DMS153 treated with DMSO at 0.1 percent for 48 hours (cell line): Measurements from ENCODE around the gene SLC13A4.

Experiments used
- DNase-seq: peaks from one replicate; lab custom pipeline; 2025; ENCODE audit not compliant: unreplicated experiment; lab: John Stamatoyannopoulos, UW

The SLC13A4 gene

DNA sequence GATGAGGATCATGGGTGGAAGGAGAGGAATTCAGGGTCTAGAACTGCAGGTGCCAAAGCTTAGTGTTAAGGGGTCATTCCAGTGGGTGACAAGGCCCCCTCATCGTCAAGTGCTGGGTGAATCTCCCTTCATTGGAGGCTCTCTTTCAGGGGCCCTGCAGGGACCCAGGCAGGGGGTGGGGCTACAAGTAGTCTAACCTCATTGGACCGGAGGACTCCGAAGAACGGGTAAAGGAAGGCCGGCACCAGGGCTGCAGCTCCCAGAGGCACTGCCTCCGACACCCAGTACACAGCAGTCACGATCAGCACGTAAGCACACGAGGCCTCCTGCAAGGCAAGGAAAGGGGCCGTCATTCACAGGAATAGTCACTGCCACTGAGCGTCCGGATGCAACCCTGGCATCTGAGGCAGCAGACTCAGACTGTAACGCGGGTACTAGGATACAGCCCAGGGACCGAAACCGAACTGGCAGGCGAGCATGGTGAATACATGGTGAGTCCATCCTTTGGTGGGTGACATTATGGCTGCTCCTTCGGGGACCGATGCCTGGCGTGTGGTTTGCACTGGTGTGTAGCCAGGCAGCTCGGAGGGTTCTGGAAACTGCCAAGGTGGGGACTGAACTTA lies 6.7 kb downstream of the SLC13A4 start:
- no peak for DNase-seq

DNA sequence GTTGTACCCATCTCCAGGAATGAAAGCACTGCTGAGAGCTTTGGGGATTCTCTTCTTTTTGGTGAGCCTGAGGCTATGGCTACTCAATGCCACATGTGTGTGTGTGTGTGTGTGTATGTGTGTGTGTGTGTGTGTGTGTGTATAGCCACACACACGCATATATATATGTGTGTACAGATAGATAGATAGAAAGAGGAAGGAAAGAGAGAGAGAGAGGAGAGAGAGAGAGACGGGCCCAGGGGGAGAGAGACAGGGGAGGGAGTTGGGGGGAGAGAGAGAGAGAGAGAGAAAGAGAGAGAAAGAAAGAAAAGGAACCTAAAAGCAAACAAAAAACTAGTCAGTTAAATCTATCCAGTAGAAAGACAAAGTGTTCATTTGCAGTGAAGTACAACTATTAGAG lies 8.3 kb downstream of the SLC13A4 start:
- no peak for DNase-seq

DNA sequence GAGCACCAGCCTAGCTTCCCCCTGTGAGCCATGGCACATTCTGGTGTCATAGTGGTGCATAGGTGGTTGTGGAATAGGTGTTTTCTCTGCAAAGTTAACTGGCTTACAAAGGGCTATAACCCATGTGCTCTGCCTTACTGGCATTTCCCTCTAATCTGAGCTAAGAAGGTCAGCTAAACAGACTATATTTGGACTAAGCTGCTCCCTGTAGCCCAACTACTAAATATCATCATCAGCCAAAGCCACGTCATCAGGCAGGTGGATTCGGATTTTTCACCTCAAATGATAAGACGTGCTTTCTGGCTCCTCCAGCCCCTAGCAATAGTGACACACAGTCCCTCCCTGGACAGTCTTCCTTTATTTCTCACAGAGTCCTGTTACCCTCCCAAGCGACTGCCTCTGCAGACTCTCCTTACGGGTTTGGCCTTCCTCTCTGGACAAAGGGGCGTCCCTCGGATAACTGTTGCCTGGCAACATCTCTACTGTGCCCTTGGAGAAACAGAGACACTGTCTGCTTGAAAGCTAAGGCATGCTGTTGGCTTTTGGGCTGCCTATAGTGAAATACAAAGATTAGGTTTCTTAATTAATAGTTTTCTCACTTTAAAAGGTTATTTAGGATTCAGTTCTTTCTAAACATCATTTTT lies 9.1 kb downstream of the SLC13A4 start:
- no peak for DNase-seq

DNA sequence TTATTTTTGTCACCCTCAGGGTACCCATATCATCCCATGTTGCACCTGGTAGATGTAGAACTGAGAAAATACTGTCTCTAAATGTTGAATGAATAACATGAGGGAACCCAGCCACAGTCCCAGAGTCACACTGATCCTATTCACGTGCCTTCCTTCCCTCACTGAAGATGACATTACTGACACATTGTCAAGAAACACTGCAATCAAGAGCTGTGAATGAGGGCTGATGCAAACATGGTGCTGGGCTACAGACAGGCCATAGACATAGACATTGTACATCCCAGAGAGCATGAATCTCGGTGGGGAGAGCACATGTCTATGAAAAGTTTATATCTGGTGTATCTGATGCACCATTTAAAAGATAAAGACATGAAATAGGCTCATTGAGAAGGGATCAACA lies 9.8 kb downstream of the SLC13A4 start:
- DNase-seq = no peak

DNA sequence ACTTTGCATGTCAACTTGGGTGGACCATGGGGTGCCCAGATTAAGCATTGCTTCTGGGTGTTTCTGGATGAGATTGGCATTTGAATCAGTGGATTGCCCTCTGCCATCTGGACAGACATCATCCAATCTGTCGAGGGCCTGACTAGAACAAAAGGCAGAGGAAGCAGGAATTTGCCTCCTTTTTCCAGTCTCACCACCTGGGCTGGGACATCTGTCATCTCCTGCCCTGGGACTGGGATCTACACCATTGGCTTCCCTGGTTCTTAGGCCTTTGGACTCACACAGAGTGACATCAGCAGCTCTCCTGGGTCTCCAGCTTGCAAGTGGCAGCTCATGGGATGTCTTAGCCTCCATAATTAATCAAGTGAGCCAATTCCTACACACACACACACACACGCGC lies 10.3 kb downstream of the SLC13A4 start:
- no peak for DNase-seq

DNA sequence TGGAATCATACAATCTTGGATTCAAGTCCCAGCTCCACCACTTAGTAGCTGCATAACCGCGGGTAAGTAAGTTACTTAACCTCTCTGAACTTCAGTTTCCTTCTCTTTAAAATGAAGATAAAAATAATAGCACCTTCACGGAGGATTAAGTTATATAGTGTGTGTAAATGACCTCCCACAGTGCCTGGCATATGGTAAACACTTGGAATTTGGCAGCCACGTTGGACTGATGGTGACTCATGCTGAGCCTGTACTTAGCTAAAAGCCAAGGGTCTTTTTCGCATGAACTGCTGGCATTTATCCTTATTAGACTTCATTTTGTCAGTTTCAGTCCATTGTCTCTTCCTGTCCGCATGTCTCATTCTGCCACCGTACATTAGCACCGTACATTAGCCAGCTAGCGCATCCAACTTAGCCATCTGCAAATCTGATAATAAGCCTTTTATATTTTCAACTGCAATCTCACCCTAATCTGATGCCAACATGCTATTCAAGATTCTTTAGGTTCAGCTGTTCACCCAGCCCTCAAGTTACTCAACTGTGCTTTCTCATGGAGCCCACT lies 11.2 kb downstream of the SLC13A4 start:
- no peak for DNase-seq

DNA sequence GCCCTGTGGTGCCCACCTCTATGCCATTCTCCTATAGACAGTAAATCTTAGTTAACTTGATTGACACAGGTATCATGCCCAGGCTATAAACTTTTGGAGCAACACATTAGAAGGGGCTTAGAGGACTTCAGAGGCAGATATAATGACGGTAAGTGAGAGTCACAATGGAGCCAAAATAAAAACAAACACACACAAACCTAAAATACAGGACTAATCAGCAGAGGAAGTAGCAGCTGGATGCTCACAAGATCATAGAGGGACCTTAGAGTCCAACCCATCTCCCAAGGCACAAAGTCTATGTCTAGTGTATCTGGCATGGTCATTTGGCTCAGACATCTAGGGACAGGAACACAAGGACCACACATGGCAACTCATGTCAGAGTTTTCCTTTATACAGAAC lies 12.3 kb downstream of the SLC13A4 start:
- no peak for DNase-seq

DNA sequence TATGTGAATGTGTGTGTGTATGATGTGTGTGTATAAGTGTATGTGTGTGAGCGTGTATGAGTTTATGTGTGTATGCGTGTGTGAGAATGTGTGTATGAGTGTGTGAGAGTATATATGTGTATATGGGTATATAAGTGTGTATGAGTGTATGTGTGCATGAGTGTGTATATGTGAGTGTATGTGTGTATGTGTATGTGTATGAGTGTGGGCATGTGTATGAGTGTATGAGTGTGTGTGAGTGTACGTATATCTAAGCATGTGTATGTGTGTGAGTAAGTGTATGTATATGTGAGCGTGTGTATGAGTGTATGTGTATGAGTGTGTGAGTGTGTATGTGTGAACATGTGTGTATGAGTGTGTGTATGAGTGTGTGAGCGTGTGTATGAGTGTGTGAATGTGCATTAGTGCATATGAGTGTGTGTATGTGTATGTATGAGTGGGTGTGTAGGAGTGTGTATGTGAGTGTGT lies 12.9 kb downstream of the SLC13A4 start:
- DNase-seq = no peak

DNA sequence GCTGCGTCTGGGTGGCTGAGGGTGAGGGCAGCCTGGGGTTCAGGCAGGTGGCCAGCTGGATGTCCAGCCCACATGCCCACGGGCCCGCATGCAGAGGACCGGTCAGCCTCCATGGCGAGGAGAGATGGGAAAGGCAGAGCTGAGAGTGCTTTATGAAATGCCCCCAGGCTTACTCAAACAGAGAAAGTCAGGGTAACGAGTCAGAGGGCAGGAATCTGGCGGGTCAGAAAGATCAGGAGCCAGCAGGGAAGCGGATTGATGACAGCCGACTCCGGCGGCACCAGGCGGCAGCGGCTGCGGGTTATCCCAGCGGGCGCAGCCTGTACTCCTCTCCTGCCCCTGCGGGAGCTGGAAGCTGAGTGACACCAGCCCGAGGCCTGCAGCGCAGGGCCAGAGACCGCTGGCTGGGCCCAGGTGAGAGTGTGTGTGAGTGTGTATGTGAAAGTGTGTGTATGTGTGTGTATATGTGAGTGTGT lies 13.4 kb downstream of the SLC13A4 start:
- DNase-seq = no peak

DNA sequence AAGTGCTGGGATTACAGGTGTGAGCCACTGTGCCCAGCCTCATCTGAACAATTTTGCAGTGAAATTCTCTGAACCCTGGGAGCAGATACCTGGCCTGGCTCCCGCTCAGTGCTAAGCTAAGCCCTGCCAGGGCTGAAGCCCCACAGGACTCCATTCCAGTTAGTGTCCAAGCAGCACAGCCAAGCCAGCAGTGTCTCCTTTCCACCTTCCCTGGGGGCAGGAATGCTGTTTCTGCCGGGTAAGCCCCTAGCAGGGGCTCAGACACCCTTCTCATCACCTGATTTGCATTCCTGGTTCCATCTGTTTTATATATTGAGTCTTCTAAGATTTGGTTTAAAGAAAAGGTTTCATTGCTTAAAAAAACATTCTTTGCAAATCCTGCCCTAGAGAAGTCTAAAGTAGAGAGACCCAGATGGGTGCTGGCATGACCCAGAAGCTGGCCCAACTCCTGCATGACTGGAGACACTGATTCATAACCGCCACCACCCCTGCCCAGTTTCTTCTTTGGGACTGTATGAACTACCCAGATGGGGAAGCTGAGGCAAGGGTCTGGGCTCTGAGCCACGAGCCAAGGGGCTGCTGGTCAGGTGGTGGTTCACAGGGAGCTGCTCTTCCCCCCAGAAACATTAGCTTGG lies 14.0 kb downstream of the SLC13A4 start:
- DNase-seq = no peak

DNA sequence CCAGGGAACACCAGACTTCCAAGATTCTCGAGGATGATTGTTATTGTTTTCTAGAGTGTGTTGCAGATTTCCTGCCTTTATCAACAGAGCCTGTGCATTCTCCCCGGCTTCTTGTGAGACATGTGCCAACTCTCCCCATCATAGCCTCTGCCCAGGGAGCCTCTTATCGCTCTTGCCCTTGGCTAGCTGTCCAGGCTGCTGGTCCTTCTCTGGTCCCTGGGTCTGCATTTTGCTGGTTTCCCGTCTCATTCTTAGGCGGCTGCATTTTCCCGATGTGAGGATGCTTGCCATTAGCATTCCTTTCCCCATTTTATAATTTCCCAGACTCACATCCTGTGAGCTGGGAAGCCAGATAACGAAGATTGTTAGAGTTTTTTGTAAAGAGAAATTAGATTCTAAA lies 15.2 kb downstream of the SLC13A4 start:
- no peak for DNase-seq

DNA sequence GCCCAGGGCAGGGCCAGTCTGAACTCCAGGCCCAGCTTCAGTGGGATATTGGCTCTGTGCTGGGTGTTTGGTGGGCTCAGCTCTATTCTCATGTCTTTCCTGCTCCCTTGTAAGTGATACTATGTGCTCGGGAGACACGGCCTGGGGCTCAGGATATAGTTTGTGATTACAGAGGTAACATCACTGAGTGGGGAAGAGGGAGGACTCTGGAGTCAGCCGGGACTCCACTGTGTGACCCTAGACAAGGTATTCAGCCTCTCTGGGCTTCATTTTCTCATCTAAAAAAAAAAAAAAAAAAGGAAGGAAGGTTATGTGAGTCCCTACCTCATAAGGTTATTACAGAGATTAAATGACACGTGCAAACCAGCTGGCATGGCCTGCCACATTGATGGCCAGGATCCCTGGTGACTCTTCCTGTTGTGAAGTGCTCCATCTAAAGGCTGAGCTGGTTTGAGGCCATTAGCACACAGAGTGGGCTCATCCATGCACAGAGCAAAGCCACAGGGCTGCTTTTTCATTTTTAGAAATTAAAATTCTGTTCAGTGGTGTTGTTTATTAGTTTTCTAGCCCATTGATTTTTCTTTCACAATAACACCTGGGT lies 15.7 kb downstream of the SLC13A4 start:
- DNase-seq = no peak

DNA sequence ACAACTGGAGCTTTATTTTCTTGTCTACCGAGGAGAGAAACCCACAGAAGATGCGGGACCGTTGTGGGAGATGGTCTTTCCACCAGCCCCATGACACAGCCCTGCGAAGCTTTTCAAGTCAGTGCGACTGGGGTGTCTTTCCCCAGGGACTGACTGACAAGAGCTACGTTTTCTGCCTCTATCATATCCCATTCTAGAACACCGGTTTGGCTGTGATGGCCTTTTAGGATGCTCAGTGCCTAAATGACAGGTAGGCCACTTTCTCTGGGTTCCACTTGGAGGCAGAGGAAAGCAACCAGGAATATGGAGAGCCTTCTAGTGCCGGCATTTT lies 16.9 kb downstream of the SLC13A4 start:
- no peak for DNase-seq

DNA sequence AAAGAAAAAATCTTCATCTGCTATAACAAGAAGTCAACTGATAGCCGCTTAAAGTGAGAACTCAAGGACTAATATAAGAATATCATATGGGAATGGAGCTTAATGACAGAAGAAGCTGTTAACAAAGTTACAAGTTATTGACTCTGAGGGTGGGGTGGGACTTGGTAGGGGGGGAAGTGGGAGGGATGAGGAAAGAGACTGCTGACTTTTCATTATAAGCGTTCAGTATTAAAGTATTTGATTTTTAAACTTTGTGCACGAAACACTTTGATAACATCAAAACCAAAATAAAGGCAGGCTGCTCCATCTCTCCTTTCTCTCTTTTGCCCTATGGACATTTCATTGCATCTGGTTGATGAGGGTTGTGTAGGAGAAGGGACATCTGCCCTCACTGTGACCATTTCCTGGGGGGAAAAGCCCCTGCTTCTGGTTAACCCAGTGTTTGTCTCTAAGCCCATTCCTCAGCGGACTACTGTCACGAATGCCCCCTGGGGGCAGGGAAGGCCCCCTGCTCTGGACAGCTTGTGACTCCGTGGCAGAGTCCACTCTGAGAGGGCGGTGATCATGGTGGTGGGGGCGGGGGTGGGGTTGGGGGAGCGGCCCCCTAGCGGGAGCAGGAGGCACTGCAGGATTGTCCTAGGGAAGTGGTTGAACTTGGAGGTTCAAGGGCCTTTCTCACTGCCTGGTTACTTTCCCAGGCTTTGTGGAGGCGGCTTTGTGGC lies 17.4 kb downstream of the SLC13A4 start:
- DNase-seq = no peak

DNA sequence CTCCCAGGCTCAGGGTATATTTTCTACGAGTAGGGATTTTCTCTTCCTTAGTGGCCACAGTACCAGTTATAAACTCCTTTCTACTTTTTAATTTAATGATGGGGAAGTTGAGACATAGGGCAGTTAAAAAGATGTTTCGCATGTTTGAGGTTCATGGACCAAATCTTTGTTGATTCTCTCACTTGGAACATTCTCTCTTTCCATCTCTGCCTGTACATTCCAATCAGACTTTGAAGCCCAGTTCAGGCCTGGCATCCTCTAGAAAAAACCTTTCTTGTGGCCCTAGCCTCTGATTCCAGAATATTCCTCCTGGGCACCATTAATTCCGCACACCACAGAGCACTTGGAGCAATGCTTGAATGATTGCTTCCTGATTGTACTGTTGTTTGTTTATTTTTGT lies 18.5 kb downstream of the SLC13A4 start:
- DNase-seq = no peak

DNA sequence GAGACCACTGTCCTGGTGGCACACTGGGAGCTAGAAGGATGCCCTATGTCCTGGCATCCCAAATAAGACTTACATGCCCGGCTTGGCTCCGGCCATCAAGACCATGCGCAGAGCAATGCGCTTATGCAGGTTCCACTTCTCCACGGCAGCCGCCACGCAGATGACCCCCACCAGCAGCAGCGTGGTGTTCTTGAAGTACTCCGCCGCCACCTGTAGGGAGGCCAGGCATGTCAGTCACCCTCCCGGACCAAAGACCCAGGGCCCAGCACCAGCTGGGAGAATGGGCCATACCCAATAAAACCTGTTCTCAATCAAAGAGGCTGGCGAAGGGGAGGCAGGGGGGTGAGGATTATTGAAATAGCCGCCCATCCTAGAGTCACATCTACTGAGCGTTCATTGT lies 19.9 kb downstream of the SLC13A4 start:
- no peak for DNase-seq

DNA sequence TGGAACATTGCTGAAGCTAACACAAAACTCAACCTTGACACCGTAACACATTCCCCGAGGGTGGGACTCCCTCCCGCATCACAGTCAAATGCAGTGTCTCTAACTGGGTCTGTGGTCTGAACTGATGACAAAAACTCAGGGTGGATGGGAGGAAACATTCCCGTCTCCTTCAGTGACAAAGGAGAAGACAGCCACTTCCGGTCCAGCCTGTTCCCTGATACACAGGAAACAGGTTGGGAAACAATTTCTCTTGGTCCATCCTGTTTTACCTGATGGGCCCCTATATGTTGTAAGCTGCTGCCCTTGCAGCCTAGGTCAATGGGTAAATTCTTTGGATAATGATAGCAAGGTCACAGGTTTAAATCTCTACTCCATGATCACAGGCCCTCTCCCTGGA lies 20.4 kb downstream of the SLC13A4 start:
- DNase-seq = no peak

DNA sequence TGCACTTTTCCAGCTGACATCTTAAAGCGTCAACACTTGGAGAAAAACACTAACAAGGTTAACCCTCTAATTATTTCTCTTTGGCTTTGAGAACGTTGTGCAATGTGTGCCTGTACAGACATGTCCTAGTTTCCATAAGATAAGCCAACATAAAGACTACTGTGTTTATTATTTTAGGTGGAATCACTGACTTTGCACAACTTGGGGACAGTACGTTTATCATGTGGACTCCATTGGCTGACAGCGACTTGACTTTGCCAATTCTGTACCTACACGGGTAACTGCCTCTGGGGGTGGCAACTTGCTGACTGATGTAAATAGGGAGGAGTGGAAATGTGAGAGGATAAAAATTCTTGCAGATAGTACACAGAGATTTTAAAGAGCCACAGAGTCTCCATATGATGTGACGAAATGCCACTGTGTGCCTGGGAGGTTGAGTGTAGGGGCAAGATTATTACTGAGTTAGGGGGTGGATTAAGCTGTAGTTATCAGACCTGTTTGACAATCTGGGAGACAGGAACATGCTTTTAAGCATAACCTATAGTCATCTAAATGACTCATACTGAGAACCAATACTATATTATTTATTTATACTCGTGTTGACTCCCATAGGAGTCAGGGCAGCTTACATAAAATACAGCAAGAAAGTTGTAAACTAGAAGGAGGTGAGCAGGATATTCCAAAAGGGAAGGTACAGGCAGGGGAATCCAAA lies 21.0 kb downstream of the SLC13A4 start:
- DNase-seq = no peak

DNA sequence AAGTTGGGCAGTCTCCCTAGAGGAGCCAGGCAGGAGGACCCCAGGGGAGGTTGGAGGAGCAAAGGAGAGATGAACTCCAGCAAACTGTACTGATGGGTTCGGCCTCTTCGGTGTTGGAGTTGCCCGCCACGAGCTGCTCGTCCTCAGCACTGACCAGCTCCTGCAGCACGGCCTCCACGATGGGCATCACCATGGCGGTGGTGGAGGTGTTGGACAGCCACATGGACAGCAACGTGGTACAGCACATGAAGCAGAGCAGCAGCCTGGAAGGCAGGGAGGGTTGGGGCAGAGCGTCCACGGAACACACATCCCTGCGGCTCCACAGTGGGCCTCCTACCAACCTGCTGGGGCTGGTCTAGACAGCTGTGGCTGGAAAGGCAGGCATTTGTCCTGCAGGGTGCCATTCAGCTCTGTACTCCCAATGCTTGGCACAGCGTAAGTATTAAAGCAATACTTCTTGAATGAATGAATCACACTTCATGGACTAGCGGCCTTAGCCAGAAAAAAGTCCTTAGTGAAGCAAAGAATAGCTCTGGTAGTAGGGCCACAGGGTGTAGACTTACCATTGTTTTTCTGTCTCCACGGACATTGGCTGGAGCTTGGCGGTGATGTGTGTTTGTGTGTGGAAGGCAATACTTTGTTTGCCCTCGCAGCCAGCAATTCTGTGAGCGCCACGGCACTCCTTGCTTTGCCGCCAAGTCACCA lies 21.8 kb downstream of the SLC13A4 start:
- DNase-seq = no peak

DNA sequence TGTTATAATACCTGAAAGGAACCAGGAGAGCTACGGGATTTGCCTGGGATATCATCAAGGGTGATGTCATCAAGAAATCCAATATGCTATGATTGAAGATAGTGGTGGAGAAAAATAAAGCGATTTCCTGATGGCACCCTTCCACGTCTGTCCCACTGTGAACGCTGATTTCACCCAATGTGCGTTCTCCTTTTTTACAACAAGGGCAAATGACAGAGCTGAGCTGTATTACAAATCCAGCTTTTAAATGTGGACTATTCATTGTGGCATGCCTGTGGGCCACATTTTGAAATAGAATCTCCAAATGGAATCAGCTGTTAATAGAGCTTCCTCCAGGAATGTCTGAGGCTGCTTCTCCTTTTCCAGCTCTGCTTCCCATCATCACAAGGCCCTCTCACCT lies 23.3 kb downstream of the SLC13A4 start:
- DNase-seq = no peak
